Tibial artery (tissue), 4 donors: ENCODE measurements around the gene LEMD2.

Source experiments
- DNase-seq, 2 donors: peaks; one replicate each; pipeline ENCODE4 v3.0.0-alpha.2; 2019
- H3K27ac ChIP-seq, 2 donors: fragments of 200-600 bp; sonication (generic) in 1 of 2; 1 replicate in 1 of 2; 2 replicates in 1 of 2; pipeline ENCODE4 v1.5.1; 2018 to 2019; ENCODE audit warnings: mild to moderate bottlenecking in 1 of 2
- H3K27me3 ChIP-seq, 2 donors: fragments of 200-600 bp; sonication (generic) in 1 of 2; one replicate each; pipeline versions ENCODE4 v1.5.1 to v1.6.0; 2016 to 2019
- H3K36me3 ChIP-seq, 3 donors: fragments of 200-600 bp; sonication (generic) in 2 of 3; one replicate each; pipeline ENCODE4 v1.5.1; 2016 to 2019; ENCODE audit warnings: mild to moderate bottlenecking in 2 of 3
- H3K4me1 ChIP-seq, 4 donors: fragments of 200-600 bp; sonication (generic) in 2 of 4; 1 replicate in 3 of 4; 2 replicates in 1 of 4; pipeline ENCODE4 v1.5.1; 2016 to 2019
- H3K4me3 ChIP-seq, 2 donors: fragments of 200-600 bp; sonication (generic) in 1 of 2; 1 replicate in 1 of 2; 2 replicates in 1 of 2; pipeline ENCODE4 v1.5.1; 2018 to 2019; ENCODE audit warnings: mild to moderate bottlenecking in 2 of 2
- H3K9me3 ChIP-seq, 3 donors: fragments of 200-600 bp; sonication (generic) in 1 of 3; one replicate each; pipeline ENCODE4 v1.5.1; 2016 to 2019
- CTCF ChIP-seq, 2 experiments: fragments of 200-600 bp in 1 of 2; fragments of 450-650 bp in 1 of 2; IDR thresholded peaks; one replicate each; pipeline ENCODE4 v1.5.1; 2017 to 2019; ENCODE audit warnings: antibody characterized with exemption in 2 of 2, mild to moderate bottlenecking in 1 of 2, moderate library complexity in 1 of 2
- intact Hi-C: fragments of 100-400 bp; cut with DNase I; formaldehyde crosslinking; loops from one replicate; pipeline ENCODE4 v1.15.0; 2023; ENCODE audit warnings: low total_unique reads

Gene LEMD2

GRCh38 chr6:33737267-33738026, 51.5 kb downstream of the LEMD2 start:
- no peaks in the 10 kb centered on the region for H3K27me3 ChIP-seq
- no peaks in the 10 kb centered on the region for H3K36me3 ChIP-seq
- no peak for DNase-seq
- peak; percentile 14 to 16 for TF ChIP-seq CTCF (IDR thresholded peaks at IDR 0.05)
- no peak overlapping the region for H3K4me3 ChIP-seq
- no peaks in the 10 kb centered on the region for H3K9me3 ChIP-seq
- peaks cover 0 to 12% (median 8%) of the 10 kb centered on the region in 4 donors for H3K4me1 ChIP-seq
- intact Hi-C loops: no loop called here
- peak overlapping the region; percentile 33 to 50 for H3K27ac ChIP-seq

- H3K9me3 ChIP-seq: no peaks in the 10 kb centered on the region
- TF ChIP-seq CTCF (IDR thresholded peaks at IDR 0.05): no peak
- no peak overlapping the region for H3K4me3 ChIP-seq
- no peak overlapping the region for H3K27ac ChIP-seq
- H3K36me3 ChIP-seq: no peaks in the 10 kb centered on the region
- H3K27me3 ChIP-seq: no peaks in the 10 kb centered on the region
- intact Hi-C loops: no loop called here
- no peak for DNase-seq
- peaks cover 0 to 12% (median 8%) of the 10 kb centered on the region in 4 donors for H3K4me1 ChIP-seq
These were observed 53.7 kb downstream of the LEMD2 start for GRCh38 chr6:33735216-33735615.

GRCh38 chr6:33733709-33734007, 55.3 kb downstream of the LEMD2 start:
- no peaks in the 10 kb centered on the region for H3K27me3 ChIP-seq
- no peak overlapping the region for H3K4me3 ChIP-seq
- no peak for DNase-seq
- H3K9me3 ChIP-seq: no peaks in the 10 kb centered on the region
- TF ChIP-seq CTCF (IDR thresholded peaks at IDR 0.05): no peak
- H3K4me1 ChIP-seq: peaks cover 0 to 12% (median 8%) of the 10 kb centered on the region in 4 donors
- intact Hi-C loops: no loop called here
- H3K36me3 ChIP-seq: no peaks in the 10 kb centered on the region
- H3K27ac ChIP-seq: no peak overlapping the region

GRCh38 chr6:33732817-33733708, 55.9 kb downstream of the LEMD2 start:
- DNase-seq: no peak
- H3K27me3 ChIP-seq: no peaks in the 10 kb centered on the region
- peaks cover 0 to 12% (median 8%) of the 10 kb centered on the region in 4 donors for H3K4me1 ChIP-seq
- no peaks in the 10 kb centered on the region for H3K36me3 ChIP-seq
- no peaks in the 10 kb centered on the region for H3K9me3 ChIP-seq
- intact Hi-C loops: no loop called here
- H3K4me3 ChIP-seq: no peak overlapping the region
- no peak overlapping the region for H3K27ac ChIP-seq
- TF ChIP-seq CTCF (IDR thresholded peaks at IDR 0.05): no peak

GRCh38 chr6:33732385-33732784, 56.5 kb downstream of the LEMD2 start:
- no peak for TF ChIP-seq CTCF (IDR thresholded peaks at IDR 0.05)
- H3K27ac ChIP-seq: no peak overlapping the region
- intact Hi-C loops: no loop called here
- no peak for DNase-seq
- H3K4me3 ChIP-seq: no peak overlapping the region
- H3K4me1 ChIP-seq: peaks cover 0 to 6% (median 4%) of the 10 kb centered on the region in 4 donors
- H3K9me3 ChIP-seq: no peaks in the 10 kb centered on the region
- H3K27me3 ChIP-seq: no peaks in the 10 kb centered on the region
- no peaks in the 10 kb centered on the region for H3K36me3 ChIP-seq
